IgD-negative memory B cell (primary cell): ENCODE results near the gene B3GALNT1. TPM values are rescaled to one million over a fixed set of nuclear protein-coding genes. Genes with fewer than 3 reads are reported as not detected.

ENCODE experiments used
- H3K27ac Mint-ChIP-seq, 3 donors: one replicate each; pipeline ENCODE4 v1.8.0; 2020 to 2022; ENCODE audit warnings: mild to moderate bottlenecking in 3 of 3, mixed read lengths in 3 of 3, moderate library complexity in 1 of 3
- H3K27me3 Mint-ChIP-seq: one replicate; pipeline ENCODE4 v1.8.0; 2021; ENCODE audit warnings: mixed read lengths
- H3K36me3 Mint-ChIP-seq: one replicate; pipeline ENCODE4 v1.8.0; 2020; ENCODE audit warnings: mild to moderate bottlenecking, mixed read lengths
- H3K4me1 Mint-ChIP-seq, 3 donors: one replicate each; pipeline ENCODE4 v1.8.0; 2020 to 2022; ENCODE audit warnings: mixed read lengths in 3 of 3, mild to moderate bottlenecking in 1 of 3
- H3K4me3 Mint-ChIP-seq, 4 donors: one replicate each; pipeline ENCODE4 v1.8.0; 2020 to 2022; ENCODE audit warnings: mild to moderate bottlenecking in 4 of 4, mixed read lengths in 4 of 4, moderate library complexity in 3 of 4
- H3K9me3 Mint-ChIP-seq, 3 donors: one replicate each; pipeline ENCODE4 v1.8.0; 2020 to 2021; ENCODE audit warnings: mixed read lengths in 3 of 3, mild to moderate bottlenecking in 1 of 3
- polyA plus RNA-seq: library from polyadenylated mRNA; unstranded; fragments of 300-500 nt; fragmentation: Illumina TruSeq; gene quantifications from one replicate; pipeline ENCODE4 v1.2.3, GENCODE V29; 2021

The B3GALNT1 gene, protein sequence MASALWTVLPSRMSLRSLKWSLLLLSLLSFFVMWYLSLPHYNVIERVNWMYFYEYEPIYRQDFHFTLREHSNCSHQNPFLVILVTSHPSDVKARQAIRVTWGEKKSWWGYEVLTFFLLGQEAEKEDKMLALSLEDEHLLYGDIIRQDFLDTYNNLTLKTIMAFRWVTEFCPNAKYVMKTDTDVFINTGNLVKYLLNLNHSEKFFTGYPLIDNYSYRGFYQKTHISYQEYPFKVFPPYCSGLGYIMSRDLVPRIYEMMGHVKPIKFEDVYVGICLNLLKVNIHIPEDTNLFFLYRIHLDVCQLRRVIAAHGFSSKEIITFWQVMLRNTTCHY
- polyA plus RNA-seq = 1.1 TPM

DNA sequence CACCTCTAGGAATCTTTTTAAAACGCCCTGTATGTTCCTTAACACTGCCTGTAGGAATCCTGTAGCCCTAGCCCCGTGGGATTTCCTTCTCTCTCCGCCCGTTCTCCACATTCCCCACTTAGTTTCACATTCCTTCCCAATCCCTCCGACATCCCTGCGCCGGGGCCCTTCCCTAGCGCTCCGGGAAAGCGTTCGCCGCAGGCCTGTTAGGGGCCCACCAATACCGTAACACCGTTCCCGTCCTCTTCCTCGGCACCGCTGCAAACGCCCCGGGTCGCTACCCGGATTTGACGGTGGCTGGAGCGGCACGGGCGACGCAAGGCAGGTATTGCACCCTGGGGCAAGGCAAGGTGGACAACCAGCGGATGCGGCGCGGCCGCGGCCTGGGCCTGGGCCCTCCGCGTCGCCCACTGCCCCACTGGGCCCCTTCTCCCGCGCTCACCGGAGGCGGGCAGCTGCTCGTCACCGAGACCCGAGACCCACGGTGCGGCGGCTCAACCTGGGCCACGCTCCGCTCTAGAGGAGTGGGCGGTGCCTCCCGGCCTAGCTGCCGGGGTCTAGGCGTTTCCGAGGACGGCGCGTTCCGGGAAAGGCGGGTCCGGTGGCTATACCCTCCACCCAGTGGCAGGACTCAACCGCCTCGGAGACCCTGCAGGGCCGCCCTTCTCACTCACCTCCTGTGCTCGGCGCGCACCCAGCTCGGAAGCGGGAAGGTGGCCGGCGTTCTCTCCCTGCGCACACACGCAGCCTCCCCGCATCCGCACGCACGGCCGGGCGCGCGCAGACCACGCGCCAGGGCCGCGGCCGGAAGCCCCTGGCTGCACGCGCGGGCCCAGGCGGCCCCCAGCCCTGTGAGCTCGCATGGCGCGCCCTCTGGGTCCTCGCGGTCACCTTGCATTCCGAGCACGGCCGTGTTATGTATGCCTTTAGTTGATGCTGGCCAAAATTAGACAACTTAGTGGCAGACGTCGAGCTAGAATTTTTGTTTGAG is at the start of gene B3GALNT1:
B3GALNT1 (minus strand) TSS at position 789 of the 991 bp plus-strand sequence. CDS start 18,595 bp downstream, outside the sequence.
- peaks cover 8% of the 10 kb centered on the region for H3K27me3 Mint-ChIP-seq
- no peak within 1 kb of the TSS for H3K27ac Mint-ChIP-seq
- H3K9me3 Mint-ChIP-seq = no peaks in the 10 kb centered on the region
- H3K4me1 Mint-ChIP-seq = peaks cover 3 to 12% (median 6%) of the 10 kb centered on the region in 3 donors
- H3K4me3 Mint-ChIP-seq = peak within 1 kb of the TSS; percentile 77 to 92 (median 86)
- no peaks in the 10 kb centered on the region for H3K36me3 Mint-ChIP-seq

DNA sequence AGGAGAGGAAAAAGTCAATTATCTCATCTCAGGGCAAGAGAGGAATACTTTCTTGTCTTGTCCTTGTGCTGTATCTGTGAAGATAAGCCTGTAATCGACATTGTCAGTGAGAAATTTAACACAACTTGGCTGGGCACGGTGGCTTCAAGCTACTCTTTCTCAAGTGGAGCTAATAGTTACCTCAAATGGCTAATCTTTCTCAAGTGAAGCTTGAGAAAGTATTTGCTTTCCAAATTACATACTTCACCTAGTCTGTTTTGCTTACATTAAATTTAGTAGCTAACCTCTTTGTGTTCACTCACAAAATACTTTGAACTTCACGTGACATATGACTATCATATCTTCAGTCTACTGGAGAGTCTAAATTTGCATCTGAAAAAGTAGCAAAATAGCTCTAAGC is 48.3 kb upstream of the B3GALNT1 start:
- H3K36me3 Mint-ChIP-seq = no peaks in the 10 kb centered on the region
- no peaks in the 10 kb centered on the region for H3K4me1 Mint-ChIP-seq
- H3K4me3 Mint-ChIP-seq = no peak overlapping the region
- peaks cover 0 to 2% (median 0%) of the 10 kb centered on the region in 3 donors for H3K9me3 Mint-ChIP-seq
- peaks cover 7% of the 10 kb centered on the region for H3K27me3 Mint-ChIP-seq
- H3K27ac Mint-ChIP-seq = no peak overlapping the region

DNA sequence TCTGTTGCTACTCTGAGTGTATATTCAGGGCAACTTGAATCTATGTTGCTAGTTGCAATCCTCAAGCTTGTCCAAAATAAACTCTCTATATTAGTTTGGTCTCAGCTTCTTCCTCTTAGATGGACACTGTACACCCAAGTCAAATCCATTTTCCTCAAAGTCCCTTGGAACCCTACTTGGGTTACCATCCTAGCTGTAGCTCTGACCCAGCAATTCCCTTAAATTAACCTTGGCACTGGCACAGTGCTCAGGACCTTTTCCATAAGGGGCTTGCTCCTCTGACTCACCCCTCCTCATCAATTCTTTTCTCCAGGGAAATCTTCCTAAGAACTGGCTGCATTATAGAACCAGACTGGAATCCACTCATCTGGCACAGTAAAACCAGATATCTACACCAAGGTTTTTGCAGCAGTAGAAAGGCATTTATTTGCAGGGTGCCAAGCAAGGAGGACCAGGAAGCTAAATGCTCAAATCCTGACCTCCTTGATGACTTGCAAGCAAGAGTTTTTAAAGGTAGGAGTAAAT is 44.9 kb upstream of the B3GALNT1 start:
- Mint-ChIP-seq H3K4me3 (no peak overlapping the region), H3K9me3 (peaks cover 0 to 2% (median 0%) of the 10 kb centered on the region in 3 donors), H3K36me3 (no peaks in the 10 kb centered on the region), H3K27ac (no peak overlapping the region), H3K27me3 (peaks cover 5% of the 10 kb centered on the region), H3K4me1 (no peaks in the 10 kb centered on the region)

DNA sequence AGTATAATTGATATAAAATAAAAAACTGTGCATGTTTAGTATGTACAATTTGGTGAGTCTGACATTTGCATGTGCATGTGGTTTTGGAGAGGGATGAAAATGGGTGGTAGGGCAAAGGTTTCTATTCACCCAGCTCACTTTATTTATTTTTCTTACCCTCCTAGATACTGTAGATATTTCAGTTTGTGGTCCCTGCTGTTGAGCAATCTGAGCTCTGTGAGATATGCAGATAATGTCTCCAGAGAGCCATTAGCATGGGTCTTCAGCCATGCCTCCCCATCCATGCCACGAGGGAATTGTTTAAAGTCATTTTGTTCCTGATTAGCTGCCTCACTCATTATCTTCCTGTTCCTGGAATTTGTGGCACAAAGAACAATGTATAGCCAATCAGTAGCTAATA is 44.4 kb upstream of the B3GALNT1 start:
- Mint-ChIP-seq H3K4me1 (no peaks in the 10 kb centered on the region), H3K4me3 (no peak overlapping the region), H3K9me3 (peaks cover 0 to 2% (median 0%) of the 10 kb centered on the region in 3 donors), H3K36me3 (no peaks in the 10 kb centered on the region), H3K27me3 (peaks cover 4% of the 10 kb centered on the region), H3K27ac (no peak overlapping the region)

DNA sequence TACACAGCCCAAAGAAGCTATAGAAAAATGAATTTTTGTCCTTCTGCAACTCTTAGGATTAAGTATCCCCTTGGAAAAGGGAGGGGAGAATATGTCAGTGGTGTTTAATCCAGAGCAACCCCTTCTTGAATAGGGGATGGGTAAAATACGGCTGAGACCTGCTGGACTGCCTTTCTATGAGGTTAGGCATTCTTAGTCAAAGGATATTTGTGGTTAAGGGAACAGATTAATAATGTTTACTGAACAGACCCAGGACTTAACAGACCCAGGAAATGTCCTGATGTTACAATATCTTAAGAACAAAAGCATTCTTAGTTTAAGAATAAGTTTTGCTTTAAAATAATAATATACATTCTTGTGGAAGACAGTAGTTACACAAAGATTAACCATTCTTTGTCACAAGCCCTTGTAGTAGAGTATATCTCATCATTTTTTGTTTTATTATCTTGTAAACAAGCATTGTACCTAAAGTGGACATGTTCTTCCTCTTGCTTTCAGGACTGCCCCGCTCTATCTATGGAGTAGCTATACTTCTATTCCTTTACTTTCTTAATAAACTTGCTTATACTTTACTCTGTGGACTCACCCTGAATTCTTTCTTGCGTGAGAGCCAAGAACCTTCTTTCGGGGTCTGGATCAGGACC is 43.8 kb upstream of the B3GALNT1 start:
- Mint-ChIP-seq H3K27me3 (peaks cover 4% of the 10 kb centered on the region), H3K4me1 (no peaks in the 10 kb centered on the region), H3K4me3 (no peak overlapping the region), H3K9me3 (peaks cover 0 to 2% (median 0%) of the 10 kb centered on the region in 3 donors), H3K36me3 (no peaks in the 10 kb centered on the region), H3K27ac (no peak overlapping the region)

DNA sequence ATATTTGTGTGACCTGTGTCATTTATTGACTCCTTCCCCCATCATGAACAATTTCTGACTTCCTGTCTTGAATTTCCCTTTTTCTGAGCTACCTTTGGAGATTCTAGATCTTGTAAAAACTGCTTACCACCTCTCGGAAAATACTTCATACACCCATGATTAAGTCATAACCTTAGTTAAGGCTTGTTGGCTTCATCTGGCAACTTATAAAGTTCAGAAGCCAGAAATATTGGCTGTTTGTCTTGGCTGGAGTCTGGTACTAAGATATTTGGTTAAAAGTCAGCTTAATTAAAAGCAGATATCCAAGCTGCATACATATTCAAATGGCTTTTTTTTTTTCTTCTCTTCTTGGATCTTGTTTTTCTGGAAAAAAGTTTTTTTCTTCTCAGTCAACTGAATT is 37.3 kb upstream of the B3GALNT1 start:
- no peak overlapping the region for H3K4me3 Mint-ChIP-seq
- H3K27ac Mint-ChIP-seq = no peak overlapping the region
- no peaks in the 10 kb centered on the region for H3K36me3 Mint-ChIP-seq
- H3K9me3 Mint-ChIP-seq = peaks cover 0 to 6% (median 0%) of the 10 kb centered on the region in 3 donors
- H3K4me1 Mint-ChIP-seq = no peaks in the 10 kb centered on the region
- H3K27me3 Mint-ChIP-seq = no peaks in the 10 kb centered on the region

DNA sequence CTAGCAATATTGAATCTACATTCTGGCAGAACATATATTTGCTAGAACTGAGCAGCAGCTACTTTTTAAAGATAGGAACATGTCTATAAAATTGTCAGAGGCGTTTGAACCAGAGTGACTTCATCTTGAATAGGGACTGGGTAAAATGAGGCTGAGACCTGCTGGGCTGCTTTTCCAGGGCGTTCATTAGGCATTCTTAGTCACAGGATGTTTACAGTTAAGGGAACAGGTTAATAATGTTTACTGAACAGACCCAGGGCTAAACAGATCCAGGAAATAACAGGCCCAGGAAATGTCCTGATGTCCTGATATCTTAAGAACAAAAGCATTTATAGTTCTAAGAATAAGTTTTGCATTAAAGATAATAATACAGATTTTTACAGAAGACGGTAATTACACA is 34.5 kb upstream of the B3GALNT1 start:
- Mint-ChIP-seq H3K27me3 (no peaks in the 10 kb centered on the region), H3K4me3 (no peak overlapping the region), H3K9me3 (peaks cover 0 to 6% (median 0%) of the 10 kb centered on the region in 3 donors), H3K4me1 (no peaks in the 10 kb centered on the region), H3K27ac (no peak overlapping the region), H3K36me3 (no peaks in the 10 kb centered on the region)

DNA sequence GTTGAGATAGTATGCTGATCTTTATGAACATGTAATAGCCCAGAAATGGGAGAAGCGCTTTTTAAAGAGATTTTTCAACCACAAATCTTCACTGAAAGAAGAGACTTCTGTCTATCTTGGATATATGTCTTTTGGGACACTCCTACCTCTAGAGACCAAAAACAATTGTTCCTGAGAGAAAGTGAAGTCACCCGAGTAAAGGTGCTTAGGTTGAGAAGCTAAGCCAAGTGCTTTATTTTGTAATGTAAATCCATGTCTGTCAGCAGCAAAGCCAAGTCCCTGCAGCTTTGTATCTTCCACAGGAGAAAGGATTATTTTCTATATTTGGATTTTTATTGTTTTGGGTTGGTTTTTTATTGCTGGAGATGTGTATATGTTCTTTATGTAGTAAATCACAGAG is 32.1 kb upstream of the B3GALNT1 start:
- H3K4me3 Mint-ChIP-seq = no peak overlapping the region
- no peaks in the 10 kb centered on the region for H3K4me1 Mint-ChIP-seq
- H3K9me3 Mint-ChIP-seq = peaks cover 0 to 6% (median 0%) of the 10 kb centered on the region in 3 donors
- H3K27me3 Mint-ChIP-seq = no peaks in the 10 kb centered on the region
- no peaks in the 10 kb centered on the region for H3K36me3 Mint-ChIP-seq
- H3K27ac Mint-ChIP-seq = no peak overlapping the region

DNA sequence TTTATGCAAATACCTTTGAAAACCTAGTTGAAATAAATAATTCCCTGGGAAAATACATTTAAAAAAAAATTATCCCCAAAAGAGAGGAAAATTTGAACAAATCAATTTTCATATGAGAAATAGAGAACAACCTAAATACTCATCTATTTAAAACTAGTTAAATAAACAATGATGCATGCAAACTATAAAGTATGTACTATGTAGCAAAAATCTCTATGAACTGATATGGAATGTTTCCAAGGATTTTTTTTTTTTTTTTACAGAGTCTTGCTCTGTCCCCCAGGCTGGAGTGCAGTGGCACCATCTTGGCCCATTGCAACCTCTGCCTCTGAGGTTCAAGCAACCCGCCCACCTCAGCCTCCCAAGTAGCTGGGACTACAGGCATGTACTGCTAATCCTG is 27.2 kb upstream of the B3GALNT1 start:
- H3K9me3 Mint-ChIP-seq = peaks cover 0 to 1% (median 0%) of the 10 kb centered on the region in 3 donors
- H3K4me3 Mint-ChIP-seq = no peak overlapping the region
- H3K27ac Mint-ChIP-seq = no peak overlapping the region
- no peaks in the 10 kb centered on the region for H3K27me3 Mint-ChIP-seq
- H3K4me1 Mint-ChIP-seq = no peaks in the 10 kb centered on the region
- H3K36me3 Mint-ChIP-seq = no peaks in the 10 kb centered on the region

DNA sequence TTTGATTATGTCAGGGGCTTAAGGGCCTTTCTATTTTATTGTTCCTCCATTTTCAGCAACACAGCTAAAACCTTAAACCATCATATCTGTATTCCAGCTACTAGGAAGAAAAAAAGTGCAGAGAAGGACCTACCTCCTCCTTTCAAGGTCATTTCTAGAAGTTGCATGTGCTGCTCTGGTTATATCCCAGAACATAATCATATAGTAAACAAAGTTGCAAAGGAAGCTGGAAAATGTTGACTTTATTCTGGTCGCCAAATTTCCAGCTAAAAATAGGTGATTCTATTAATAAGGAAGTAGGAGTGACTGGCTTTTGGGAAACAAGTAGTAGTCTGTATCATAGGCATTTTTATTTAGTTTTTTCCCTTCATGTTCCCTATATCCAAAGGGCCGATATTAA is 21.3 kb upstream of the B3GALNT1 start:
- Mint-ChIP-seq H3K27ac (no peak overlapping the region), H3K4me1 (no peaks in the 10 kb centered on the region), H3K27me3 (no peaks in the 10 kb centered on the region), H3K36me3 (peaks cover 5% of the 10 kb centered on the region), H3K4me3 (no peak overlapping the region), H3K9me3 (peaks cover 7 to 18% (median 13%) of the 10 kb centered on the region in 3 donors)

DNA sequence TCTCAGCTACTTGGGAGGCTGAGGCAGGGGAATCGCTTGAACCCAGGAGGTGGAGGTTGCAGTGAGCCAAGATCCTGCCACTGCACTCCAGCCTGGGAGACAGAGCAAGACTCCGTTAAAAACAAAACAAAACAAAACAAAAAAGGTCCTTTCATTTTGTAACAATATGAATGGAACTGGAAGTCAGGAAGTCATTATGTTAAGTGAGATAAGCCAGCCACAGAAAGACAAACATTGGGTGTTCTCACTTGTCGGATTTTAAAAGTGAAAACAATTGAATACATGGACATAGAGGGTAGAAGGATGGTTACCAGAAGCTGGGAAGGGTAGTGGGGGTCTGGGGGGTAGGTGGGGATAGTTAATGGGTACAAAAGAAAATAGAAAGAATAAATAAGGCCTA is 12.5 kb upstream of the B3GALNT1 start:
- H3K36me3 Mint-ChIP-seq = peaks cover 4% of the 10 kb centered on the region
- H3K27ac Mint-ChIP-seq = no peak overlapping the region
- no peak overlapping the region for H3K4me3 Mint-ChIP-seq
- peaks cover 11 to 50% (median 27%) of the 10 kb centered on the region in 3 donors for H3K9me3 Mint-ChIP-seq
- H3K4me1 Mint-ChIP-seq = peaks cover 0 to 2% (median 0%) of the 10 kb centered on the region in 3 donors
- H3K27me3 Mint-ChIP-seq = peaks cover 4% of the 10 kb centered on the region

DNA sequence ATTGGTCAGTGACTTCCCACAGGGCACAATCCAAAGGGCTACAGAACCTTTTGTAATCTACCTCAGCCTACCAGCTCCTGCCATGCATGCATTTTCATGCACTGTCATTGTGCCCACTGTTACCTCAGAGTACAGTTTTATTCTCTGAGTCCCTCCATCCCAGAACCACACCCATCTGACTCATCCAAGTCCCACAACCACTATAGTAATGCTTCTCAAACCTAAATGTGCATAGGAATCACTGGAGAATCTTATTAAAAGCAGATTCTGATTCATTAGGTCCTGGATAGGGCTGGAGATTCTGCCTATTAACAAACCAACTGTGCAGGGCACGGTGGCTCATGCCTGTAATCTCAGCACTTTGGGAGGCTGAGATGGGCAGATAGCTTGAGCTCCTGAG is 3.7 kb upstream of the B3GALNT1 start:
- H3K9me3 Mint-ChIP-seq = no peaks in the 10 kb centered on the region
- H3K4me3 Mint-ChIP-seq = peak overlapping the region in 1 of 4 donors; percentile 3
- H3K27ac Mint-ChIP-seq = no peak overlapping the region
- peaks cover 13% of the 10 kb centered on the region for H3K27me3 Mint-ChIP-seq
- peaks cover 2% of the 10 kb centered on the region for H3K36me3 Mint-ChIP-seq
- H3K4me1 Mint-ChIP-seq = peaks cover 3 to 10% (median 6%) of the 10 kb centered on the region in 3 donors

DNA sequence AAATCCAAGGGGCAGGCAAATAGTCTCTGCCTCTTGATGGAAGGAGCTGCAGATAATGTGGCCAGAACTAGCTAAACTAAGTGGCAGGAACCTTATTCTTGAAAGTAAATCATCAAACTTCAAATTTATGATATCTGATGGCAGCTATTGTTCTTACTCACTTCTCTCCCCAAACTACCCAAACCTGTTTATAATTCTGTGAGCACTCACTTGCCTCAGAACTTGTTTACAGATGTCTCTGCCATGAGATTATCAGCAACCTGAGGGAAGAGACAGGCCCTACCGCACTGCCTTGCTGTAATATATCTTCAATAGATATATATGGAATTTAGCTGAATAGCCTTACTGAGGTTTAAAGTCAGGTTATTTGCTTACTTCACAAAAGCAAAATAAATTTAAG is 2.2 kb upstream of the B3GALNT1 start:
- Mint-ChIP-seq H3K4me3 (no peak overlapping the region), H3K9me3 (no peaks in the 10 kb centered on the region), H3K4me1 (peaks cover 3 to 12% (median 6%) of the 10 kb centered on the region in 3 donors), H3K27me3 (peaks cover 13% of the 10 kb centered on the region), H3K27ac (no peak overlapping the region), H3K36me3 (no peaks in the 10 kb centered on the region)

DNA sequence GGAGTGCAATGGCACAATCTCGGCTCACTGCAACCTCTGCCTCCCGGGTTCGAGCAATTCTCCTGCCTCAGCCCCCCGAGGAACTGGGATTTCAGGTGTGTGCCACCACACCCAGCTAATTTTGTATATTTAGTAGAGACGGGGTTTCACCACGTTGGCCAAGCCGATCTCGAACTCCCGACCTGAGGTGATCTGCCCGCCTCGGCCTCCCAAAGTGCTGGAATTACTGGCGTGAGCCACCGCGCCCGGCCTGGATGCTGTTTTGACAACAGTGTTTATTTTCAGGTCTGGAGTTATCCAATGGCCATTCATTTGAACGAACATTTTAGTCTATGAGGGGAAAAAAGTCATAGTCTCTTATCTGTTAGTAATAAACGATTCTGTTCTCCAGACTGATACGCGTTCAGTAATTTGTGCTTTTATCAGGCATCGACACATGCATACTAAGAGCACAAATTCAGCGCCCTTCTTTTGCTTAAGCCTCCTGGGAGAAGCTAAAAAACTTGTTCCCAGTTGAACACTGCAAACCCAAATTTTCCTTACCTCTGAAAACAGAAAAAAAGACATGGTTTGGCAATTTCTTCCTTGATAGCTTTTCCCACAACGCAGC is 1.3 kb downstream of the B3GALNT1 start:
- Mint-ChIP-seq H3K36me3 (no peaks in the 10 kb centered on the region), H3K27me3 (peaks cover 6% of the 10 kb centered on the region), H3K9me3 (no peaks in the 10 kb centered on the region), H3K4me3 (peak overlapping the region; percentile 10 to 90 (median 72)), H3K4me1 (peaks cover 3 to 12% (median 6%) of the 10 kb centered on the region in 3 donors), H3K27ac (no peak overlapping the region)
